Thymus (tissue), 11 donors: ENCODE measurements around the gene PGM5. TPM values are rescaled to one million over a fixed set of nuclear protein-coding genes. Genes with fewer than 3 reads are reported as not detected.

Experiments used
- DNase-seq, 9 donors: peaks; one replicate each; pipeline ENCODE4 v3.0.0-alpha.2; 2013; ENCODE audit warnings: low spot score in 9 of 9, low read depth in 6 of 9, missing footprints in 1 of 9
- H3K27ac ChIP-seq, 2 donors: one replicate each; pipeline ENCODE4 v1.5.1; 2013; ENCODE audit warnings: control low read depth in 1 of 2, low read depth in 1 of 2, low read length in 1 of 2, mild to moderate bottlenecking in 1 of 2, moderate library complexity in 1 of 2
- H3K27me3 ChIP-seq, 2 donors: one replicate each; pipeline ENCODE4 v1.5.1; 2013; ENCODE audit warnings: low read length in 1 of 2; ENCODE audit not compliant: control insufficient read depth in 2 of 2, insufficient read depth in 1 of 2
- H3K36me3 ChIP-seq, 2 donors: one replicate each; pipeline ENCODE4 v1.5.1; 2013; ENCODE audit warnings: low read length in 1 of 2, mild to moderate bottlenecking in 1 of 2, moderate library complexity in 1 of 2; ENCODE audit not compliant: control insufficient read depth in 2 of 2, insufficient read depth in 2 of 2
- H3K4me1 ChIP-seq, 2 donors: one replicate each; pipeline ENCODE4 v1.5.1; 2013; ENCODE audit warnings: low read length in 2 of 2; ENCODE audit not compliant: control insufficient read depth in 2 of 2, insufficient read depth in 2 of 2
- H3K4me3 ChIP-seq, 2 donors: one replicate each; pipeline ENCODE4 v1.5.1; 2013; ENCODE audit warnings: low read length in 2 of 2, control low read depth in 1 of 2, mild to moderate bottlenecking in 1 of 2
- H3K9me3 ChIP-seq, 2 donors: one replicate each; pipeline ENCODE4 v1.5.1; 2013; ENCODE audit warnings: low read length in 1 of 2, mild to moderate bottlenecking in 1 of 2; ENCODE audit not compliant: control insufficient read depth in 2 of 2, insufficient read depth in 1 of 2
- WGBS: extraction: QIAGEN DNeasy Blood & Tissue Kit; methylation state at CpG from one replicate; pipeline ENCODE4 v1.1.7; 2013; 5-methylcytosine and 5-hydroxymethylcytosine counted together
- polyA plus RNA-seq: library from polyadenylated mRNA; stranded (reverse); fragments of 200-250 nt; gene quantifications from one replicate; pipeline ENCODE4 v1.2.3, GENCODE V29; 2013
- total RNA-seq: library from RNA; stranded (reverse); fragments of 120-200 nt; gene quantifications from one replicate; pipeline ENCODE4 v1.2.4, GENCODE V29; 2013
- donor health status: healthy.

The PGM5 gene
- total and polyA plus RNA-seq, 2 donors = 4.3 to 5.2 TPM

- no peaks in the 10 kb centered on the region for H3K36me3 ChIP-seq
- DNase-seq = no peak
- H3K27ac ChIP-seq = no peak overlapping the region
- no peaks in the 10 kb centered on the region for H3K9me3 ChIP-seq
- H3K4me1 ChIP-seq = no peaks in the 10 kb centered on the region
- no peaks in the 10 kb centered on the region for H3K27me3 ChIP-seq
- WGBS = 91% methylated on average over 3 of the region's 3 CpGs
- H3K4me3 ChIP-seq = no peak overlapping the region
Measured at GRCh38 chr9:68493958-68494577, 137.7 kb downstream of the PGM5 start.

- DNase-seq = no peak
- 91% methylated on average over 1 of the region's 1 CpG for WGBS
- no peaks in the 10 kb centered on the region for H3K27me3 ChIP-seq
- H3K9me3 ChIP-seq = no peaks in the 10 kb centered on the region
- no peak overlapping the region for H3K27ac ChIP-seq
- H3K4me1 ChIP-seq = no peaks in the 10 kb centered on the region
- no peak overlapping the region for H3K4me3 ChIP-seq
- no peaks in the 10 kb centered on the region for H3K36me3 ChIP-seq
Measured at GRCh38 chr9:68495247-68495646, 138.8 kb downstream of the PGM5 start.

- H3K27ac ChIP-seq = no peak overlapping the region
- H3K9me3 ChIP-seq = no peaks in the 10 kb centered on the region
- no peaks in the 10 kb centered on the region for H3K36me3 ChIP-seq
- no peaks in the 10 kb centered on the region for H3K4me1 ChIP-seq
- no peaks in the 10 kb centered on the region for H3K27me3 ChIP-seq
- no peak overlapping the region for H3K4me3 ChIP-seq
- DNase-seq = no peak
Measured at GRCh38 chr9:68496356-68496755, 139.9 kb downstream of the PGM5 start.

- Histone ChIP-seq H3K36me3 (no peaks in the 10 kb centered on the region), H3K9me3 (no peaks in the 10 kb centered on the region), H3K27ac (no peak overlapping the region), H3K4me3 (no peak overlapping the region), H3K27me3 (no peaks in the 10 kb centered on the region), H3K4me1 (no peaks in the 10 kb centered on the region)
- WGBS = 97% methylated on average over 1 of the region's 1 CpG
- no peak for DNase-seq
Measured at GRCh38 chr9:68497629-68498028, 141.2 kb downstream of the PGM5 start.

GRCh38 chr9:68498816-68499215, 142.4 kb downstream of the PGM5 start:
- no peaks in the 10 kb centered on the region for H3K27me3 ChIP-seq
- H3K27ac ChIP-seq = no peak overlapping the region
- DNase-seq = peak in 1 of 9 donors; percentile 5
- H3K4me3 ChIP-seq = no peak overlapping the region
- 58% methylated on average over 2 of the region's 2 CpGs for WGBS
- no peaks in the 10 kb centered on the region for H3K9me3 ChIP-seq
- H3K36me3 ChIP-seq = no peaks in the 10 kb centered on the region
- H3K4me1 ChIP-seq = no peaks in the 10 kb centered on the region

- H3K9me3 ChIP-seq = no peaks in the 10 kb centered on the region
- no peak overlapping the region for H3K27ac ChIP-seq
- no peaks in the 10 kb centered on the region for H3K4me1 ChIP-seq
- no peak overlapping the region for H3K4me3 ChIP-seq
- no peaks in the 10 kb centered on the region for H3K27me3 ChIP-seq
- no peak for DNase-seq
- 93% methylated on average over 9 of the region's 9 CpGs for WGBS
- no peaks in the 10 kb centered on the region for H3K36me3 ChIP-seq
Measured at GRCh38 chr9:68500457-68501381, 144.3 kb downstream of the PGM5 start.

GRCh38 chr9:68502279-68502678, 145.9 kb downstream of the PGM5 start:
- WGBS = 82% methylated on average over 4 of the region's 4 CpGs
- H3K27me3 ChIP-seq = no peaks in the 10 kb centered on the region
- no peaks in the 10 kb centered on the region for H3K9me3 ChIP-seq
- H3K4me1 ChIP-seq = no peaks in the 10 kb centered on the region
- H3K36me3 ChIP-seq = no peaks in the 10 kb centered on the region
- H3K27ac ChIP-seq = no peak overlapping the region
- no peak overlapping the region for H3K4me3 ChIP-seq
- no peak for DNase-seq

GRCh38 chr9:68505681-68506409, 149.4 kb downstream of the PGM5 start:
- Histone ChIP-seq H3K27me3 (no peaks in the 10 kb centered on the region), H3K9me3 (no peaks in the 10 kb centered on the region), H3K4me3 (no peak overlapping the region), H3K4me1 (no peaks in the 10 kb centered on the region), H3K27ac (no peak overlapping the region), H3K36me3 (no peaks in the 10 kb centered on the region)
- 54% methylated on average over 4 of the region's 4 CpGs for WGBS
- DNase-seq = no peak

GRCh38 chr9:68506551-68506950, 150.1 kb downstream of the PGM5 start:
- Histone ChIP-seq H3K9me3 (no peaks in the 10 kb centered on the region), H3K4me1 (no peaks in the 10 kb centered on the region), H3K36me3 (no peaks in the 10 kb centered on the region), H3K27me3 (no peaks in the 10 kb centered on the region), H3K27ac (no peak overlapping the region), H3K4me3 (no peak overlapping the region)
- no peak for DNase-seq
- WGBS = 97% methylated on average over 1 of the region's 1 CpG
